ENCODE measurements around the gene METAP2.

The METAP2 gene

DNA sequence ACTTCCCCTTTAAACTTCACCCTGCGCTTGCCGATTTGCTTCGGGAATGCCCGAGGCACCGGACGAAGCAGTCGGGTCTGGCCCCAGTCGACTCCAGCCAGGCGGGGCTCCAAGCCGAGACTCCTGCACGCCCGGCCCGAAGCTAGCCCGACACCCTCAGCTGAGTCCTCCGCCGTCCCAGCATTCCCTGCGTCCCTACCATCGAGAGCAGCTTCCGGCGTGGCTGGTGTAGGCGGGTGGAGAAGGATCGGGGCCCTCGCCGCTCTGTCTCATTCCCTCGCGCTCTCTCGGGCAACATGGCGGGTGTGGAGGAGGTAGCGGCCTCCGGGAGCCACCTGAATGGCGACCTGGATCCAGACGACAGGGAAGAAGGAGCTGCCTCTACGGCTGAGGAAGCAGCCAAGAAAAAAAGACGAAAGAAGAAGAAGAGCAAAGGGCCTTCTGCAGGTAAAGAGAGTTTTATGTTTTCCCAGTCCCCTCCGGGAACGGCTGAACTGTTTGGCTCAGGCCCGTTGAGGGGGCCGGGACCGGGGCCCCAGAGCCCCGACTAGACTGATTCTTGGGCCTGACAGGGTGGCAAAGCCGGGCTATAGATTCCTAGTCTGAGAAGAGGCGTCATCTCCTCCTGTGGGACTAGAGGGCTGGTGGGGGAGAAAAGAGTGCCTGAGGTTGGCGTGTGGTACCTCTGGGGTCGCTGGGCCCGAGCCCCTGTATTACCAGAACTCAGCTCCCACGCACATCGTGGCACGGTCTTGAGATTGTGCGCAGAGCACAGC, at the start of gene METAP2 (continued):
- TF ChIP-seq KLF16 (tag by site-specific recombination; IDR thresholded peaks at IDR 0.05), result peak; percentile 77
- TF ChIP-seq, protein P1, sequence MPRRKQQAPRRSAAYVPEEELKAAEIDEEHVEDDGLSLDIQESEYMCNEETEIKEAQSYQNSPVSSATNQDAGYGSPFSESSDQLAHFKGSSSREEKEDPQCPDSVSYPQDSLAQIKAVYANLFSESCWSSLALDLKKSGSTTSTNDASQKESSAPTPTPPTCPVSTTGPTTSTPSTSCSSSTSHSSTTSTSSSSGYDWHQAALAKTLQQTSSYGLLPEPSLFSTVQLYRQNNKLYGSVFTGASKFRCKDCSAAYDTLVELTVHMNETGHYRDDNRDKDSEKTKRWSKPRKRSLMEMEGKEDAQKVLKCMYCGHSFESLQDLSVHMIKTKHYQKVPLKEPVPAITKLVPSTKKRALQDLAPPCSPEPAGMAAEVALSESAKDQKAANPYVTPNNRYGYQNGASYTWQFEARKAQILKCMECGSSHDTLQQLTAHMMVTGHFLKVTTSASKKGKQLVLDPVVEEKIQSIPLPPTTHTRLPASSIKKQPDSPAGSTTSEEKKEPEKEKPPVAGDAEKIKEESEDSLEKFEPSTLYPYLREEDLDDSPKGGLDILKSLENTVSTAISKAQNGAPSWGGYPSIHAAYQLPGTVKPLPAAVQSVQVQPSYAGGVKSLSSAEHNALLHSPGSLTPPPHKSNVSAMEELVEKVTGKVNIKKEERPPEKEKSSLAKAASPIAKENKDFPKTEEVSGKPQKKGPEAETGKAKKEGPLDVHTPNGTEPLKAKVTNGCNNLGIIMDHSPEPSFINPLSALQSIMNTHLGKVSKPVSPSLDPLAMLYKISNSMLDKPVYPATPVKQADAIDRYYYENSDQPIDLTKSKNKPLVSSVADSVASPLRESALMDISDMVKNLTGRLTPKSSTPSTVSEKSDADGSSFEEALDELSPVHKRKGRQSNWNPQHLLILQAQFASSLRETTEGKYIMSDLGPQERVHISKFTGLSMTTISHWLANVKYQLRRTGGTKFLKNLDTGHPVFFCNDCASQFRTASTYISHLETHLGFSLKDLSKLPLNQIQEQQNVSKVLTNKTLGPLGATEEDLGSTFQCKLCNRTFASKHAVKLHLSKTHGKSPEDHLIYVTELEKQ (tag by site-specific recombination; IDR thresholded peaks at IDR 0.05; ENCODE audit: borderline replicate concordance), result peak; percentile 45; the same call in 1 of the 2 replicates
- TF ChIP-seq ZNF664 (tag by site-specific recombination; IDR thresholded peaks at IDR 0.05), result no peak
- TF ChIP-seq, protein P2, sequence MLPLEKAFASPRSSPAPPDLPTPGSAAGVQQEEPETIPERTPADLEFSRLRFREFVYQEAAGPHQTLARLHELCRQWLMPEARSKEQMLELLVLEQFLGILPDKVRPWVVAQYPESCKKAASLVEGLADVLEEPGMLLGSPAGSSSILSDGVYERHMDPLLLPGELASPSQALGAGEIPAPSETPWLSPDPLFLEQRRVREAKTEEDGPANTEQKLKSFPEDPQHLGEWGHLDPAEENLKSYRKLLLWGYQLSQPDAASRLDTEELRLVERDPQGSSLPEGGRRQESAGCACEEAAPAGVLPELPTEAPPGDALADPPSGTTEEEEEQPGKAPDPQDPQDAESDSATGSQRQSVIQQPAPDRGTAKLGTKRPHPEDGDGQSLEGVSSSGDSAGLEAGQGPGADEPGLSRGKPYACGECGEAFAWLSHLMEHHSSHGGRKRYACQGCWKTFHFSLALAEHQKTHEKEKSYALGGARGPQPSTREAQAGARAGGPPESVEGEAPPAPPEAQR (tag by site-specific recombination; IDR thresholded peaks at IDR 0.05), result no peak
- TF ChIP-seq ZNF843 (tag by site-specific recombination; IDR thresholded peaks at IDR 0.05), result peak; percentile 67; the same call in 1 of the 2 replicates
- TF ChIP-seq IKZF3 (tag by site-specific recombination; IDR thresholded peaks at IDR 0.05), result no peak
- TF ChIP-seq ZNF10 (tag by site-specific recombination; IDR thresholded peaks at IDR 0.05), result no peak
- TF ChIP-seq, protein P3, sequence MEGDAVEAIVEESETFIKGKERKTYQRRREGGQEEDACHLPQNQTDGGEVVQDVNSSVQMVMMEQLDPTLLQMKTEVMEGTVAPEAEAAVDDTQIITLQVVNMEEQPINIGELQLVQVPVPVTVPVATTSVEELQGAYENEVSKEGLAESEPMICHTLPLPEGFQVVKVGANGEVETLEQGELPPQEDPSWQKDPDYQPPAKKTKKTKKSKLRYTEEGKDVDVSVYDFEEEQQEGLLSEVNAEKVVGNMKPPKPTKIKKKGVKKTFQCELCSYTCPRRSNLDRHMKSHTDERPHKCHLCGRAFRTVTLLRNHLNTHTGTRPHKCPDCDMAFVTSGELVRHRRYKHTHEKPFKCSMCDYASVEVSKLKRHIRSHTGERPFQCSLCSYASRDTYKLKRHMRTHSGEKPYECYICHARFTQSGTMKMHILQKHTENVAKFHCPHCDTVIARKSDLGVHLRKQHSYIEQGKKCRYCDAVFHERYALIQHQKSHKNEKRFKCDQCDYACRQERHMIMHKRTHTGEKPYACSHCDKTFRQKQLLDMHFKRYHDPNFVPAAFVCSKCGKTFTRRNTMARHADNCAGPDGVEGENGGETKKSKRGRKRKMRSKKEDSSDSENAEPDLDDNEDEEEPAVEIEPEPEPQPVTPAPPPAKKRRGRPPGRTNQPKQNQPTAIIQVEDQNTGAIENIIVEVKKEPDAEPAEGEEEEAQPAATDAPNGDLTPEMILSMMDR (tag by site-specific recombination; IDR thresholded peaks at IDR 0.05), result no peak
- TF ChIP-seq ZNF677 (tag by site-specific recombination; IDR thresholded peaks at IDR 0.05), result no peak
- no peak for TF ChIP-seq ZNF560 (tag by site-specific recombination; IDR thresholded peaks at IDR 0.05; ENCODE audit: borderline replicate concordance)
- TF ChIP-seq, protein P4, sequence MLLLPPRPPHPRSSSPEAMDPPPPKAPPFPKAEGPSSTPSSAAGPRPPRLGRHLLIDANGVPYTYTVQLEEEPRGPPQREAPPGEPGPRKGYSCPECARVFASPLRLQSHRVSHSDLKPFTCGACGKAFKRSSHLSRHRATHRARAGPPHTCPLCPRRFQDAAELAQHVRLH (tag by site-specific recombination; IDR thresholded peaks at IDR 0.05), result peak; percentile 56; the same call in 1 of the 2 replicates
- no peak for TF ChIP-seq ZNF658 (tag by site-specific recombination; IDR thresholded peaks at IDR 0.05)
- TF ChIP-seq, protein P5, sequence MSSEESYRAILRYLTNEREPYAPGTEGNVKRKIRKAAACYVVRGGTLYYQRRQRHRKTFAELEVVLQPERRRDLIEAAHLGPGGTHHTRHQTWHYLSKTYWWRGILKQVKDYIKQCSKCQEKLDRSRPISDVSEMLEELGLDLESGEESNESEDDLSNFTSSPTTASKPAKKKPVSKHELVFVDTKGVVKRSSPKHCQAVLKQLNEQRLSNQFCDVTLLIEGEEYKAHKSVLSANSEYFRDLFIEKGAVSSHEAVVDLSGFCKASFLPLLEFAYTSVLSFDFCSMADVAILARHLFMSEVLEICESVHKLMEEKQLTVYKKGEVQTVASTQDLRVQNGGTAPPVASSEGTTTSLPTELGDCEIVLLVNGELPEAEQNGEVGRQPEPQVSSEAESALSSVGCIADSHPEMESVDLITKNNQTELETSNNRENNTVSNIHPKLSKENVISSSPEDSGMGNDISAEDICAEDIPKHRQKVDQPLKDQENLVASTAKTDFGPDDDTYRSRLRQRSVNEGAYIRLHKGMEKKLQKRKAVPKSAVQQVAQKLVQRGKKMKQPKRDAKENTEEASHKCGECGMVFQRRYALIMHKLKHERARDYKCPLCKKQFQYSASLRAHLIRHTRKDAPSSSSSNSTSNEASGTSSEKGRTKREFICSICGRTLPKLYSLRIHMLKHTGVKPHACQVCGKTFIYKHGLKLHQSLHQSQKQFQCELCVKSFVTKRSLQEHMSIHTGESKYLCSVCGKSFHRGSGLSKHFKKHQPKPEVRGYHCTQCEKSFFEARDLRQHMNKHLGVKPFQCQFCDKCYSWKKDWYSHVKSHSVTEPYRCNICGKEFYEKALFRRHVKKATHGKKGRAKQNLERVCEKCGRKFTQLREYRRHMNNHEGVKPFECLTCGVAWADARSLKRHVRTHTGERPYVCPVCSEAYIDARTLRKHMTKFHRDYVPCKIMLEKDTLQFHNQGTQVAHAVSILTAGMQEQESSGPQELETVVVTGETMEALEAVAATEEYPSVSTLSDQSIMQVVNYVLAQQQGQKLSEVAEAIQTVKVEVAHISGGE (tag by site-specific recombination; conservative IDR thresholded peaks at IDR 0.05; ENCODE audit: low read depth), result peak; percentile 89
- TF ChIP-seq, protein P6, sequence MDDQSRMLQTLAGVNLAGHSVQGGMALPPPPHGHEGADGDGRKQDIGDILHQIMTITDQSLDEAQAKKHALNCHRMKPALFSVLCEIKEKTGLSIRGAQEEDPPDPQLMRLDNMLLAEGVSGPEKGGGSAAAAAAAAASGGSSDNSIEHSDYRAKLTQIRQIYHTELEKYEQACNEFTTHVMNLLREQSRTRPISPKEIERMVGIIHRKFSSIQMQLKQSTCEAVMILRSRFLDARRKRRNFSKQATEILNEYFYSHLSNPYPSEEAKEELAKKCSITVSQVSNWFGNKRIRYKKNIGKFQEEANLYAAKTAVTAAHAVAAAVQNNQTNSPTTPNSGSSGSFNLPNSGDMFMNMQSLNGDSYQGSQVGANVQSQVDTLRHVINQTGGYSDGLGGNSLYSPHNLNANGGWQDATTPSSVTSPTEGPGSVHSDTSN (CRISPR knock-in tag; IDR thresholded peaks at IDR 0.05), result 0 out of 2 replicates have a peak, but pooled peaks have one; percentile 65
- TF ChIP-seq ZNF626 (tag by site-specific recombination; IDR thresholded peaks at IDR 0.05), result no peak
- TF ChIP-seq ZNF239 (tag by site-specific recombination; IDR thresholded peaks at IDR 0.05), result no peak
- TF ChIP-seq ZNF621 (tag by site-specific recombination; IDR thresholded peaks at IDR 0.05), result no peak
- TF ChIP-seq ZIC2 (tag by site-specific recombination; IDR thresholded peaks at IDR 0.05), result no peak
- TF ChIP-seq, protein P7, sequence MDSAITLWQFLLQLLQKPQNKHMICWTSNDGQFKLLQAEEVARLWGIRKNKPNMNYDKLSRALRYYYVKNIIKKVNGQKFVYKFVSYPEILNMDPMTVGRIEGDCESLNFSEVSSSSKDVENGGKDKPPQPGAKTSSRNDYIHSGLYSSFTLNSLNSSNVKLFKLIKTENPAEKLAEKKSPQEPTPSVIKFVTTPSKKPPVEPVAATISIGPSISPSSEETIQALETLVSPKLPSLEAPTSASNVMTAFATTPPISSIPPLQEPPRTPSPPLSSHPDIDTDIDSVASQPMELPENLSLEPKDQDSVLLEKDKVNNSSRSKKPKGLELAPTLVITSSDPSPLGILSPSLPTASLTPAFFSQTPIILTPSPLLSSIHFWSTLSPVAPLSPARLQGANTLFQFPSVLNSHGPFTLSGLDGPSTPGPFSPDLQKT (IDR thresholded peaks at IDR 0.05; ENCODE audit: borderline replicate concordance, low read depth, low read length), result no peak
- no peak for TF ChIP-seq HOXA7 (CRISPR knock-in tag; IDR thresholded peaks at IDR 0.05; ENCODE audit: borderline replicate concordance)
- TF ChIP-seq ZNF155 (tag by site-specific recombination; IDR thresholded peaks at IDR 0.05), result no peak
- no peak for TF ChIP-seq ZNF549 (tag by site-specific recombination; IDR thresholded peaks at IDR 0.05)
- no peak for TF ChIP-seq ZNF133 (tag by site-specific recombination; IDR thresholded peaks at IDR 0.05)
- no peak for TF ChIP-seq ZNF558 (tag by site-specific recombination; IDR thresholded peaks at IDR 0.05)
- TF ChIP-seq ZFP3 (tag by site-specific recombination; IDR thresholded peaks at IDR 0.05; ENCODE audit: low read depth), result no peak

Data from HEK293 (cell line).